GM18909 (cell line): Measurements from ENCODE around the gene ZNF45.
"Not testable (repeated sequence)": the region's sequence is repeated elsewhere in the genome, so short reads cannot be mapped to it uniquely, and the experiment has no call there.

Source experiments
- ATAC-seq: cut with Tn5 transposase; IDR thresholded peaks from one replicate; pipeline ENCODE4 v1.9.1; 2021; ENCODE audit warnings: mild to moderate bottlenecking; ENCODE audit not compliant: unreplicated experiment, poor library complexity

ZNF45 gene

DNA sequence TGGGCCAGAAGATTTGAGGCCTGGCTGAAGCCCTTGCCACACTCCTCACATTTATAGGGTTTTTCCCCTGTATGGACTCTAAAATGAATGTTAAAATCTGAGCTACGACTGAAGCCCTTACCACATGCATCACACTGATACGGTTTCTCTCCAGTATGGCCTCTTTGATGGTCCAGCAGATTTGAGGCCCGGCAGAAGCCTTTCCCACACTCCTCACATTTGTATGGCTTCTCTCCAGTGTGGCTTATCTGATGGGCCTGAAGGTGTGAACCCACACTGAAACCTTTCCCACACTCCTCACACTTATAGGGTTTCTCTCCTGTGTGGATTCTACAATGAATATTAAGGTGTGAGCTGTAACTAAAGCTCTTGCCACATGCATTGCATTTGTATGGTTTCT is 21.0 kb downstream of the ZNF45 start:
- ATAC-seq = no peak

DNA sequence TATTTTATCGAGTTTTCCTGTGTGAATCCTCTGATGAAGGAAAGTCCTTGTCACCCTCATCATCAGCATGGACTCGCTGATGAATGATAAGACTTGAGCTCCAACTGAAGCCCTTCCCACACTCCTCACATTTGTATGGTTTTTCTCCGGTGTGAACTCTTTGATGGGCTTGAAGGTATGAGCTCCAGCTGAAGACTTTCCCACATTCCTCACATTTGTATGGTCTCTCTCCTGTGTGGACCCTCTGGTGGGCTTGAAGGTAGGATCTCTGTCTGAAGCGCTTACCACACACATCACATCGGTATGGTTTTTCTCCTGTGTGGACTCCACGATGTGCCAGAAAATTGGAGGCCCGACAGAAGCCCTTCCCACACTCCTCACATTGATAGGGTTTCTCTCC is 21.7 kb downstream of the ZNF45 start:
- ATAC-seq = no peak

DNA sequence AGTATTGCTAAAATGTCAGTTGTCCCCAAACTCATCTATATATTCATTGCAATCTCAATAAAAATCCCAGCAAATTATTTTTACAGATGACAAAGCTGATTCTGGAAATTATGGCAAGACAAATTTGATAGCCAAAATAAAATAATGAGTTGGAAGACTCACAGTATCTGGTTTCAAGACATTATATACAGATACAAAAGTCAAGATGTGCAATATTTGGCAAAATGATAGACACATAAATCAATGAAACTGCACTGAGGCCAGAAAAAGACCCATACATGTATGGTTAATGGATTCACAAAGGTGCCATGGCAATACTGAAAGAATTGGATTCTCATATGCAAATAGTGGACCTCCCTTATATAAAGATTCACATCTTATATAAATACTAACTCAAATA is 24.2 kb downstream of the ZNF45 start:
- ATAC-seq = no peak

DNA sequence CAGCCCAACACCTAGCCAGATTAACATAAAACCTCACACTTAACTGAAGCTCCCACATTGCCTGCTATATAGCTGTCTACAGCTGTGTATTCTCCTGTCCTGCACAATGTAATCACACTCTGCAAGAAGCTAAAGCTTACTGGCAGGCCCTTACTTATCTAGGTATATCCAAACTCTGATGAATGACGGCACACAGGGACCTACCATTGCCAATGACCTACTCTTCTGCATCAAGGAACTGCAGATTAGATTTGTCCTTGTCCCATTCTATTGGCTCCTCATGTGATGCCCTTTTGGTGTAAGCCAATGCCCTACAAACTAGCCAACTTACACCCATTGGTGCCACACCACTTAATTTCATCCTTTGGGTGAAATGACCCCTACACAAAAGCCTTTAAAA is 26.4 kb downstream of the ZNF45 start:
- ATAC-seq = no peak

DNA sequence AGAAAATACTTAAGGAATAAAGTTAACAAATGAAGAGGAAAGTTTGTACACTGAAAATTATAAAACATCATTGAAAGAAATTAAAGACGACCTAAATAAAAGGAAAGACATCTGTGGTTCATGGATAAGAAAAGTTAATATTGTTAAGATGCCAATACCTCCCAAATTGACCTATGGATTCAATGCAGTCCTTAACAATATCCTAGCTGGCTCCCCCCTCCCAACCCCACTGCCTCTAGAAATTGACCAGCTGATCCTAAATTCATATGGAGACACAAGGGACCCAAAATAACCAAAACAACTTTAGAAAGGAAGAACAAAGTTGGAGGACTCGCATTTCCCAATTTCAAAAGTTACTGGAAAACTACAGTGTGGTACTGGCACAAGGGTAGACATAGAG is 28.3 kb downstream of the ZNF45 start:
- no peak for ATAC-seq

DNA sequence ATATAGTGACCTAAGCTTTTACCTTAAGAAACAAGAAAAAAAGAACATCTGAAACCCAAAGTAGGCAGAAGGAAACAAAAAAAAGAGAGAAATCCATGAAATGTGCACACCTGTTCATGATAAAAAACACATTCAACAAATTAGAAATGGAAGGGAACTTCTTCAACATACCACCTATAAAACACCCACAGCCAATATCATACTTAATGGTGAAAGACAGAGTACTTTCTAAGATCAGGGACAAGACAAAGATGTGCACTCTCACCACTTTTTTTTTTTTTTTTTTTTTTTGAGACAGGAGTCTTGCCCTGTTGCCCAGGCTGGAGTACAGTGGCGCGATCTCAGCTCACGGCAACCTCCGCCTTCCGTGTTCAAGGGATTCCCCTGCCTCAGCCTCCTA is 29.2 kb downstream of the ZNF45 start:
- ATAC-seq = no peak

DNA sequence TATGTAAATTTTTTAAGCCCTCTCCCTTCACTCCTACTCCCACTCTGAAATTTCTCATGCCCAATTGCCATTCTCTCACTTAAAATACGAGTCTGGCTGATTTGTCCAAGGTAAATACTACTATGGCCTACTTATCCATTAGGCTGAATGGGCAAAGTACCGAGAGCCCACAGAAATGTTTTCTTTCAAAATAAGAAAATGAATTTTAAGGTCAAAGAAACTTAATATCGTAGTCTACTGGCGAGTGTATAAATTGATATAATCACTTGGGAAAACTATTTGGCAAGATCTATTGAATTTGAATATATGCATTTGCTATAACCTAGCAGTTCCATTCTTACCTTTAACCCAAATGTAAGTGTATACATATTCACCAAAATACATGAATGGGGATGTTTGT is 32.7 kb downstream of the ZNF45 start:
- no peak for ATAC-seq

DNA sequence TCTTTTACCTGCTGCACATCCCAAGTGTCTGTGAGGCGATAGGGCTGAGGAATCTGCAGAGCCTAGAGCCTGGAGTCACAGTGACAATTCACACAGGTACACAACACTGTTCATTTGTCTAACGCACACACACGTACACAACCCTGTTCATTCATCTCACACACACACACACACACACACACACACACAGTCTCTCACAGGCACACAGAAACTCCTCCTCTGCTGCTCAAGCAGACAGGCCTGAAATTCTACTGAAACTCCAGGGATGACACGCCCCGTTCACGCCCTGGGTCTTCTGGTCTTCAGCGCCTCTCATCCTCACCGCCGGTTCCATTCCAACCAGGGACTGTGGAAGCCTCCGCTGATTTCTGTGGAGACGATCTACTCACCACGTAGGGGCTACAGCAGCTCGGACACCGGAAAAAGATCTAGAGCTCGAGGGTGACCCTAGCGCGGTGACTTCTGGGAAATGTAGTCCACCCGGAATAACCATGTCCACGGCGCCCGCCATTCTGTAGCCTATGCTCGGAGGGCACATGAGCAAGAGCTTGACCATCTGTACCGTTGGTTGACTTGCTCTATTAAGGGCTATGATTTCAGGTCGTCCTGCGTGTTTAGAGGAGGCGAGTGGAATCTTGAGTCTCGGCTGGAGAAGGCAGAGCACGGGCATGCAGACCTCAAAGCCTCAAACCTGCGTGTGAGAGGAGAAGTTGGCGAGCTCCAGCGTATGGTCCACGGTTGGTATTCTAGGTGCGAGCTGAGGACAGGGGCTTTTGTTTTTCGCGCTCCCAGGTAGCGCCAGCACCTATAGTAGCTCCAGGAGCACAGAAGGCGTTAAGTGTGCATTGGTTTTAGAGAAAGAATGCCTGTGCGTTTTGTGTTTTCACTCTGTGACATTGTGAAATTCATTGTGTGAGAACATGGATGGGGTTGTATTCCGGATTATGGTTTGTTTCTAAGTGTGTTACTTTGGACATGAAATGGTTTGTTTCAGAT is 33.4 kb downstream of the ZNF45 start:
- ATAC-seq = peak; percentile 75

DNA sequence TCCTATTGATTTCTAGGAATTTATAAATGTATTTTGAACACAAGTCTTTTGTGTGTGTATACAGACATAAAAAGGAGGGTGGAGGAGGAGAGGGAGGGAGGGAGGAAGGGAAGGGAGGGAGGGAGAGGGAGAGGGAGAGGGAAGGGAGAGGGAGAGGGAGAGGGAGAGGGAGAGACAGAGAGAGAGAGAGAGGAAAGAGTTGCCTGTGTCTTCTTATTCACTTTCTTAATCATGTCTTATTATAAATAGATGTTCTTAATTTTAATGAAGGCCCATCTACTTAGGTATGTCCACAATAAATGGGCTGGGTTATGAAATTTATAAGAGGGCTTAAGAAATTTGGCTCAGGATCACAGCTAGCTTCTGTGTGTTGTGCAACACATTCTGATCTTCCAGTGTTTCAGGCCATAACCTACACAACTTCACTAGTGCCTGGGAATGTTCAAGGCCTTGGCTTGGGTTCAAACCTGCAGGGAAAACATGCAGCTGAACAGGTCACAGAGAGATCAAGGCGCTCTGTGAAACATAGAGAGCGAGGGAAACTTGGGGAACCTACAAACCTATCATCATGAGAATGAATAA is 39.3 kb downstream of the ZNF45 start:
- no peak for ATAC-seq

DNA sequence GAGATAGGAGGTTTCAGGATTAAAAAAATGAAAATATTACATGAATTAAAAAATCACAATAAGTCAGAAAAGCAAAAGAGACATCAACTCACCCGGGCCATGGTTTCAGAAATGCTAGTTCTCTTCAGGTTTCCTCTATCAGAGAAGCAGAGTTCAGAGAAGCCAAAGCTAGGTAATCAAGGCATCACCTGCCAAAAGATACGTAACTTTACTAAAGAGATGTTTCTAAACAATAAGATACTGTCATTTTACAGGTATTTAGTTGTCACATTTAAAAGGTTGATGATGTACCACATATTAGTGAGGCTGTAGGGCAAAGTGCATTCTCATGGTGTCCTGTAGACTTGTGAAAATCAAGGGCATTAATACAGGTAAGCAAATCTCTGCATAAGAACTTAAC is 51.2 kb downstream of the ZNF45 start, which contains the start of gene ZNF404:
Gene ZNF404, minus strand, starts transcription at position 101 of the 400 bp plus-strand sequence.
- no peak for ATAC-seq

DNA sequence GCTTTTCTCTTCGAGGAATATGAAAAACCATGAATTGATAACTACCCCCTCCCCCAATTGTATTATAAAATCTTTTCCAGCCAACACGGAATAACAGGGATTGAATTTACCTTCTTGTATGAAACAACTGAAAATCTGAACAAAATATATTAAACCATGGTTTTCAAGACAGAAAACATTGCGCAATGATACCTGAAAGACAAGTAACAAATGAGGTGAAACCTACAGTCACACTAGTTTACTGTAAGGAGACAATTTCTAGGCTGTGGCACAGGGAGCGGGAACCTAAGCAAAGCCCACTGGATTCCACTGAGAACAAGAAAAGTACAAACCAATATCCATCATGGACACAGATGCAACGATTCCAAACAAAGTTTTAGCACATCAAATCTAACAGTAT is 54.6 kb downstream of the ZNF45 start:
- ATAC-seq = no peak

DNA sequence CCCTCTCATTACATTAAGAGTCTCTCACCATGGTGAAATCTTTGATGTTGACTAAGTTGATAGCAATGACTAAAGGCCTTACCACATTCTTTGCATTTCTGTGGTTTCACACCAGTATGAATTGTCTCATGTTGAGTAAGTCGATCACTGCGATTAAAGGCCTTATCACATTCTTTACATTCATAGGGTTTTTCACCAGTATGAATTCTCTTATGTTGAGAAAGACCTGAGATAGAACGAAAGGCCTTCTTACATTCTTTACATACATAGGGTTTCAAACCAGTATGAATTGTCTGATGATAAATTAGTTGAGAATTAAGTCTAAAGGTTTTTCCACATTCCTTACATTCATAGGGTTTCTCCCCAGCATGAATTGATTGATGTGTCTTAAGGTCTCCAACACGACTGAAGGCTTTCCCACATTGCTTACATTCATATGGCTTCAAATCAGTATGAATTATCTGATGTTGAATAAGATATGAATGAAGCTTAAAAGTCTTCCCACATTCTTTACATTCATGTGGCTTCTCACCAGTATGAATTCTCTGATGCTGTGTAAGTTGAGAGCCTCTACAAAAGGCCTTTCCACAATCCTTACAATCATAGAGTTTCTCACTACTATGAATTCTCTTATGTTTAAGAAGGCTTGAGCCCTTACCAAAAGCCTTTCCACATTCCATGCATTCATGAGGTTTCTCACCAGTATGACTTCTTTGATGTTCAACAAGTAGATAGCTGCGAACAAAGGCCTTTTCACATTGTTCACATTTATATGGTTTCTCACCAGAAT is 62.3 kb downstream of the ZNF45 start:
- ATAC-seq = no peak

DNA sequence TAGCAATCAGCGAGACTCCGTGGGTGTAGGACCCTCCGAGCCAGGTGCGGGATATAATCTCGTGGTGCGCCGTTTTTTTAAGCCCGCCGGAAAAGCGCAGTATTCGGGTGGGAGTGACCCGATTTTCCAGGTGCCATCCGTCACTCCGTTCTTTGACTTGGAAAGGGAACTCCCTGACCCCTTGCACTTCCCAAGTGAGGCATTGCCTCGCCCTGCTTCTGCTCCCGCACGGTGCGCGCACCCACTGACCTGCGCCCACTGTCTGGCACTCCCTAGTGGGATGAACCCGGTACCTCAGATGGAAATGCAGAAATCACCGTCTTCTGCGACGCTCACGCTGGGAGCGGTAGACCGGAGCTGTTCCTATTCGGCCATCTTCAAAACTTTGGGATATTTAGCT is 68.2 kb downstream of the ZNF45 start:
- not testable (repeated sequence) for ATAC-seq
